ENCODE measurements around the gene PRRG4.
A peak's percentile ranks its signal among the peaks of the same experiment; 100 is the strongest.

The PRRG4 gene

DNA sequence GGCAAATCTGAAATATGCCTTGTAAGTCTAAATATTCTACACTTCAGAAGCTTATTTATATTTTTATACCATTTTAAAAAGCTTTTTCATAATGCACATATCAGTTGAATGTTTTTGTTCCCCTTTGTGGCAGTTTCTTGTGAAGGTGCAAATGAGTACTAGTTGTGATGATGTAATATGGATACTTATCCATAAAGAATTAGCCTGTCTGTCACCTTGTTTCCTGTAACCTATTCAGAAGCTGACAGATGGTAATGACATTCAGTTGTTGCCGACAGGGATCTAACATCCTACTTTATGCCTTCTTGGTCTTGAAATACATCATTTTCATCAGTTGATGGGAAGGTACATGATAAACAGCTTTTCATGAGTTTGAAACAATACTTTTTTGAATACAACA, 65.7 kb downstream of the PRRG4 start:
- H3K36me3 Mint-ChIP-seq (ENCODE audit: low read depth): peaks cover 23% of the 10 kb centered on the region
- H3K4me3 Mint-ChIP-seq: peak overlapping the region; percentile 80 to 98 (median 98)
- TF ChIP-seq, protein P1, sequence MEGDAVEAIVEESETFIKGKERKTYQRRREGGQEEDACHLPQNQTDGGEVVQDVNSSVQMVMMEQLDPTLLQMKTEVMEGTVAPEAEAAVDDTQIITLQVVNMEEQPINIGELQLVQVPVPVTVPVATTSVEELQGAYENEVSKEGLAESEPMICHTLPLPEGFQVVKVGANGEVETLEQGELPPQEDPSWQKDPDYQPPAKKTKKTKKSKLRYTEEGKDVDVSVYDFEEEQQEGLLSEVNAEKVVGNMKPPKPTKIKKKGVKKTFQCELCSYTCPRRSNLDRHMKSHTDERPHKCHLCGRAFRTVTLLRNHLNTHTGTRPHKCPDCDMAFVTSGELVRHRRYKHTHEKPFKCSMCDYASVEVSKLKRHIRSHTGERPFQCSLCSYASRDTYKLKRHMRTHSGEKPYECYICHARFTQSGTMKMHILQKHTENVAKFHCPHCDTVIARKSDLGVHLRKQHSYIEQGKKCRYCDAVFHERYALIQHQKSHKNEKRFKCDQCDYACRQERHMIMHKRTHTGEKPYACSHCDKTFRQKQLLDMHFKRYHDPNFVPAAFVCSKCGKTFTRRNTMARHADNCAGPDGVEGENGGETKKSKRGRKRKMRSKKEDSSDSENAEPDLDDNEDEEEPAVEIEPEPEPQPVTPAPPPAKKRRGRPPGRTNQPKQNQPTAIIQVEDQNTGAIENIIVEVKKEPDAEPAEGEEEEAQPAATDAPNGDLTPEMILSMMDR (IDR thresholded peaks at IDR 0.05; ENCODE audit: unreplicated experiment in 3 of 3): no peak
- no peaks in the 10 kb centered on the region for H3K9me3 Mint-ChIP-seq
- peaks cover 44% of the 10 kb centered on the region for H3K4me1 Mint-ChIP-seq
- H3K27me3 Mint-ChIP-seq (ENCODE audit: low read depth): no peaks in the 10 kb centered on the region
- H3K27ac Mint-ChIP-seq: peak overlapping the region; percentile 71 to 98 (median 87)

DNA sequence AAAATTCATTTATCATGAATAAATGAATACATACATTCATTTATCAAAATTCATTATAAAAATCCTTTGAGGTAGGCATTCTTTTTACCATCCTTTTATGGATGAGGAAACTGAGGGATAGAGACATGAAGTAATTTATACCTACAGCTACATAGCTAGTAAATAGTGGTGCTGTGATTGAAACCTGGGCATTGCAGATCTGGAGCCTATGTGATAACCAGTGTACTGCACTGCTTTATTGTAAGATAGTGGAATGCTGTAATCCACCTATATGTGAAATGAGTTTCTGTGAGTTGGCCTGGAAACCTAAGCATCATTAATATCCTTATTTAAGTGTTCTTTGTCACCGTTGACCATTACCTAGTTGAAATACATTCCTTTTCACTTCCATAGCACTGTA, 67.4 kb downstream of the PRRG4 start:
- peaks cover 31% of the 10 kb centered on the region for H3K4me1 Mint-ChIP-seq
- TF ChIP-seq, protein P1 (IDR thresholded peaks at IDR 0.05; ENCODE audit: unreplicated experiment in 3 of 3): no peak
- H3K27ac Mint-ChIP-seq: no peak overlapping the region
- no peaks in the 10 kb centered on the region for H3K27me3 Mint-ChIP-seq (ENCODE audit: low read depth)
- H3K4me3 Mint-ChIP-seq: no peak overlapping the region
- H3K36me3 Mint-ChIP-seq (ENCODE audit: low read depth): peaks cover 30% of the 10 kb centered on the region
- H3K9me3 Mint-ChIP-seq: no peaks in the 10 kb centered on the region

DNA sequence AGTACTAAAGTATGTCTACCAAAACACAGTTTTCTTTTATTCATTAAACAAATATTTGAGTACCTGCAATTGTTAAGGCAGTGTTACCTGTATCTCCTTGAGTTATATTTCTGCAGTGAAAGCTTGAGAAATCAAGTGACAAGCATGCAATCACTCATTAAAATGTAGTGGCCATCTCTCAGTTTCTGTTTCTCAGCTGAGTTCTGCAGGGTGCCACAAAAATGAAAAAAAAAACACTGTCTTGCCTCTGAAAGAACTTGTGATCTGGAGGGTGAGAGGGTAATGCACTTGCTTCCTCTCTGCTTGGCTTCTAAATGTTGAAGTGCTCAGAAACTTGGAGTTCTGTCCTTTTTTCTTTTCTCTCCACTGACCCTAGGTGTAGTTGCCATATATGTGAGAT, 69.7 kb downstream of the PRRG4 start:
- no peaks in the 10 kb centered on the region for H3K9me3 Mint-ChIP-seq
- H3K4me3 Mint-ChIP-seq: no peak overlapping the region
- TF ChIP-seq, protein P1 (IDR thresholded peaks at IDR 0.05; ENCODE audit: unreplicated experiment in 3 of 3): no peak
- peaks cover 36% of the 10 kb centered on the region for H3K4me1 Mint-ChIP-seq
- no peak overlapping the region for H3K27ac Mint-ChIP-seq
- H3K36me3 Mint-ChIP-seq (ENCODE audit: low read depth): peaks cover 40% of the 10 kb centered on the region
- H3K27me3 Mint-ChIP-seq (ENCODE audit: low read depth): no peaks in the 10 kb centered on the region

DNA sequence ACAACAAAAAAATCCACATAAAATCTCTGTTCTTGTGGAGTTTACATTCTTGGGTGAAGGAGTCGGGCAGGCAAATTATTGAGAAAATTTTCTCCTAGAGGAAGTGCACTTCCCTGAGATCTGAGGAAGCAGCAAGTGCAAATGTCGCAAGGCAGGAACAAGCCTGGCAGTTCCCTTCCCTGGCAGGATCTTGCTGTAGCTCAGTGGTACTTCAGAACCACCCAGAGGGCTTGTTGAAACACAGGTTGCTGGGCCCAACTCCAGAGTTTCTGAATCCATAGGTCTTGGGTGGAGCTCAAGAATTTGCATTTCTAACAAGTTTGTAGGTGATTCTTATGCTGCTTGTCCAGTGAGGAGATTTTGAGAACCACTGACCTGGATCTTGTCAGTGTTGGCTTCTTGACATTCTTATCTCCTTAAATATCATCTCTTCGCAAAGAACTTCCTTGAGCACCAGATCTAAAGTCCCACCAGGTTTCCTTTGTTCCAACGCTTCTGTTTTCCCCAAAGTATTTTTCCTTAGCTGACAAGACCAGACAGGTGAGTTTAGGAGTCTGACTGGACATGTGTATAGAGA, 72.5 kb downstream of the PRRG4 start:
- TF ChIP-seq, protein P1 (IDR thresholded peaks at IDR 0.05; ENCODE audit: unreplicated experiment in 3 of 3): no peak
- no peaks in the 10 kb centered on the region for H3K27me3 Mint-ChIP-seq (ENCODE audit: low read depth)
- H3K4me1 Mint-ChIP-seq: peaks cover 33% of the 10 kb centered on the region
- no peak overlapping the region for H3K4me3 Mint-ChIP-seq
- H3K9me3 Mint-ChIP-seq: no peaks in the 10 kb centered on the region
- no peak overlapping the region for H3K27ac Mint-ChIP-seq
- H3K36me3 Mint-ChIP-seq (ENCODE audit: low read depth): peaks cover 45% of the 10 kb centered on the region

DNA sequence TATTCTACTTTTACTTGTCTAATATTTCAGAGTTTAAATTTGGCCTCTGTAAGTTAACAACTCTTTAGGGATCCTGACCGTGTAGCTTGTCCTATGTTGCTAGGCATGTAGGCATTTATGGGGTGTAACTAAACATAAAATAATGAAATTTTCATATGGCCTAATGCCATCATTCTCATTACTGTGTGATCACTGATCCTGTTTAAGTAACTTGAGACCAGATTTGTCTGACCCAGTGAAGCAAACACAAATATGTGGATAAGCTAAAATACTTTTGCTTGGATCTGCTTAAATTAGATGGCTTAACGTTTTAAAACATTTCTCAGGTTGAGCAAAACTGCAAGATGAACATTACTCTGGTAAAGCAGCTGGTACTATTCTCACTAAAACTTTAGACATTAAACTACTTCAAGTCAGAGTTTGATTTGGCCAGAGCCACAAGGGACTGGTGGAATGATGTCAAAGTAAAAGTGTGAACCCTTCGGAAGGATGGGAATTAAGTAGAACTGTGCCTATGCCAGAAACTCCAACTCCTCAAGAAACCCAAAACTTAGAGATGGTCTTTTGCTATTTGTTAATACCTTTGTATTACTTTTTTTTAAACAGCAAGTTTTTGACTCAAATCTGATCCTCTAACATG, 75.4 kb downstream of the PRRG4 start:
- H3K27ac Mint-ChIP-seq: peak overlapping the region; percentile 13 to 65 (median 49)
- H3K27me3 Mint-ChIP-seq (ENCODE audit: low read depth): no peaks in the 10 kb centered on the region
- TF ChIP-seq, protein P1 (IDR thresholded peaks at IDR 0.05; ENCODE audit: unreplicated experiment in 3 of 3): no peak
- no peaks in the 10 kb centered on the region for H3K9me3 Mint-ChIP-seq
- H3K36me3 Mint-ChIP-seq (ENCODE audit: low read depth): peaks cover 42% of the 10 kb centered on the region
- no peak overlapping the region for H3K4me3 Mint-ChIP-seq
- peaks cover 28% of the 10 kb centered on the region for H3K4me1 Mint-ChIP-seq
